ENCODE data around the gene PDGFC. TPM values are rescaled to one million over a fixed set of nuclear protein-coding genes. Genes with fewer than 3 reads are reported as not detected.

The PDGFC gene
- total RNA-seq, 1 experiment from 2014 or later: 9.8 TPM

GRCh38 chr4:156788782-156789181 is 182.8 kb downstream of the PDGFC start (continued):
- no peak for TF ChIP-seq ZBTB33 (IDR thresholded peaks at IDR 0.05; ENCODE audit: extremely low read depth, insufficient replicate concordance, low read length)
- no peak for TF ChIP-seq YY1 (IDR thresholded peaks at IDR 0.05; ENCODE audit: extremely low read depth, insufficient replicate concordance, low read depth, low read length)

DNA sequence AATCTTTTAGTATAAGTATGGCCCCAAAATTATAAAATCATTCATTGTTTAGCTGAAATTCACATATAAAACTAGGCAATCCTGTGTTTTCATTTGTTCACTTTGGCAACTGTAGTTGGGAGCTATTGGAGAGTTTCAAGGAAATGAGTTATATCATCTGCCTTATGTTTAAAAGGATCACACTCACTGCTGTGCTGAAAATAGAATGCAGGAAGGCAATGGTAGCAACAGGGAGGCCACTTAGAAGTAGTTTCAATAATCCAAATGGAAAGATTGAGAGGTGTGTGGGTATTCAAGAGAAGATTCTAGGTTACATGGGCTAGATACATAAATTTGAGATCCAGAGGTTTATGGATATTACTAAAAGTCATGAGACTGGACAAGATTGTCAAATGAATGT is 184.9 kb downstream of the PDGFC start:
- 0 out of 2 replicates have a peak, but pooled peaks cover 3% of the 10 kb centered on the region for H3K9me2 ChIP-seq (ENCODE audit: insufficient read depth)
- no peaks in the 10 kb centered on the region for H4K20me1 ChIP-seq (ENCODE audit: insufficient read depth)
- TF ChIP-seq YY1 (IDR thresholded peaks at IDR 0.05; ENCODE audit: extremely low read depth, insufficient replicate concordance, low read depth, low read length) (no peak), TCF7L2 (IDR thresholded peaks at IDR 0.05; ENCODE audit: borderline replicate concordance, extremely low read depth, insufficient read depth, insufficient read length) (no peak), POLR2A (IDR thresholded peaks at IDR 0.05; ENCODE audit: borderline replicate concordance, extremely low read depth, insufficient read depth, insufficient read length) (no peak), SRF (IDR thresholded peaks at IDR 0.05; ENCODE audit: low read depth) (no peak), SIN3A (IDR thresholded peaks at IDR 0.05; ENCODE audit: low read depth) (no peak), EZH2phosphoT487 (IDR thresholded peaks at IDR 0.05; ENCODE audit: borderline replicate concordance) (no peak), FOSL1 (IDR thresholded peaks at IDR 0.05; ENCODE audit: low read depth) (no peak), ELF1 (IDR thresholded peaks at IDR 0.05; ENCODE audit: borderline replicate concordance, low read depth) (no peak), EZH2 (IDR thresholded peaks at IDR 0.05) (no peak), SP1 (IDR thresholded peaks at IDR 0.05; ENCODE audit: low read depth) (no peak), EGR1 (IDR thresholded peaks at IDR 0.05; ENCODE audit: low read depth) (no peak), ATF3 (IDR thresholded peaks at IDR 0.05) (no peak), MAX (IDR thresholded peaks at IDR 0.05) (no peak), POLR2AphosphoS5 (IDR thresholded peaks at IDR 0.05; ENCODE audit: low read depth, low read length) (no peak), ZFX (IDR thresholded peaks at IDR 0.05) (no peak), JUND (IDR thresholded peaks at IDR 0.05) (no peak), CEBPB (IDR thresholded peaks at IDR 0.05; ENCODE audit: low read depth) (no peak)
- TF ChIP-seq, protein P1, sequence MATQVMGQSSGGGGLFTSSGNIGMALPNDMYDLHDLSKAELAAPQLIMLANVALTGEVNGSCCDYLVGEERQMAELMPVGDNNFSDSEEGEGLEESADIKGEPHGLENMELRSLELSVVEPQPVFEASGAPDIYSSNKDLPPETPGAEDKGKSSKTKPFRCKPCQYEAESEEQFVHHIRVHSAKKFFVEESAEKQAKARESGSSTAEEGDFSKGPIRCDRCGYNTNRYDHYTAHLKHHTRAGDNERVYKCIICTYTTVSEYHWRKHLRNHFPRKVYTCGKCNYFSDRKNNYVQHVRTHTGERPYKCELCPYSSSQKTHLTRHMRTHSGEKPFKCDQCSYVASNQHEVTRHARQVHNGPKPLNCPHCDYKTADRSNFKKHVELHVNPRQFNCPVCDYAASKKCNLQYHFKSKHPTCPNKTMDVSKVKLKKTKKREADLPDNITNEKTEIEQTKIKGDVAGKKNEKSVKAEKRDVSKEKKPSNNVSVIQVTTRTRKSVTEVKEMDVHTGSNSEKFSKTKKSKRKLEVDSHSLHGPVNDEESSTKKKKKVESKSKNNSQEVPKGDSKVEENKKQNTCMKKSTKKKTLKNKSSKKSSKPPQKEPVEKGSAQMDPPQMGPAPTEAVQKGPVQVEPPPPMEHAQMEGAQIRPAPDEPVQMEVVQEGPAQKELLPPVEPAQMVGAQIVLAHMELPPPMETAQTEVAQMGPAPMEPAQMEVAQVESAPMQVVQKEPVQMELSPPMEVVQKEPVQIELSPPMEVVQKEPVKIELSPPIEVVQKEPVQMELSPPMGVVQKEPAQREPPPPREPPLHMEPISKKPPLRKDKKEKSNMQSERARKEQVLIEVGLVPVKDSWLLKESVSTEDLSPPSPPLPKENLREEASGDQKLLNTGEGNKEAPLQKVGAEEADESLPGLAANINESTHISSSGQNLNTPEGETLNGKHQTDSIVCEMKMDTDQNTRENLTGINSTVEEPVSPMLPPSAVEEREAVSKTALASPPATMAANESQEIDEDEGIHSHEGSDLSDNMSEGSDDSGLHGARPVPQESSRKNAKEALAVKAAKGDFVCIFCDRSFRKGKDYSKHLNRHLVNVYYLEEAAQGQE (IDR thresholded peaks at IDR 0.05; ENCODE audit: low read depth): no peak
- TF ChIP-seq, protein P2, sequence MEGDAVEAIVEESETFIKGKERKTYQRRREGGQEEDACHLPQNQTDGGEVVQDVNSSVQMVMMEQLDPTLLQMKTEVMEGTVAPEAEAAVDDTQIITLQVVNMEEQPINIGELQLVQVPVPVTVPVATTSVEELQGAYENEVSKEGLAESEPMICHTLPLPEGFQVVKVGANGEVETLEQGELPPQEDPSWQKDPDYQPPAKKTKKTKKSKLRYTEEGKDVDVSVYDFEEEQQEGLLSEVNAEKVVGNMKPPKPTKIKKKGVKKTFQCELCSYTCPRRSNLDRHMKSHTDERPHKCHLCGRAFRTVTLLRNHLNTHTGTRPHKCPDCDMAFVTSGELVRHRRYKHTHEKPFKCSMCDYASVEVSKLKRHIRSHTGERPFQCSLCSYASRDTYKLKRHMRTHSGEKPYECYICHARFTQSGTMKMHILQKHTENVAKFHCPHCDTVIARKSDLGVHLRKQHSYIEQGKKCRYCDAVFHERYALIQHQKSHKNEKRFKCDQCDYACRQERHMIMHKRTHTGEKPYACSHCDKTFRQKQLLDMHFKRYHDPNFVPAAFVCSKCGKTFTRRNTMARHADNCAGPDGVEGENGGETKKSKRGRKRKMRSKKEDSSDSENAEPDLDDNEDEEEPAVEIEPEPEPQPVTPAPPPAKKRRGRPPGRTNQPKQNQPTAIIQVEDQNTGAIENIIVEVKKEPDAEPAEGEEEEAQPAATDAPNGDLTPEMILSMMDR (IDR thresholded peaks at IDR 0.05 in 2 of 3, conservative IDR thresholded peaks at IDR 0.05 in 1 of 3; ENCODE audit: borderline replicate concordance in 1 of 3, insufficient read depth in 1 of 3, low read depth in 2 of 3, low read length in 2 of 3): no peak
- no peaks in the 10 kb centered on the region for H3K27me3 ChIP-seq (ENCODE audit: insufficient read depth, low read length)
- H3K4me1 ChIP-seq (ENCODE audit: control insufficient read depth in 1 of 2, insufficient read depth in 2 of 2, low read length in 2 of 2): peaks cover 0 to 12% of the 10 kb centered on the region in 2 experiments; a peak in 2 of 4 replicates
- H3K36me3 ChIP-seq (ENCODE audit: control insufficient read depth in 1 of 2, insufficient read depth in 2 of 2, low read length in 2 of 2): no peaks in the 10 kb centered on the region
- no peaks in the 10 kb centered on the region for H3K79me2 ChIP-seq (ENCODE audit: insufficient read depth, low read length)
- BruUV-seq (replicated peaks): no TSS peak
- no peak for ATAC-seq
- H3K27ac ChIP-seq (ENCODE audit: low read depth, low read length): no peak overlapping the region
- CTCF ChIA-PET: no interaction called here
- H3K4me3 ChIP-seq (replicated peaks in 1 of 2; ENCODE audit: low read depth in 1 of 2, low read length in 2 of 2): no peak overlapping the region
- intact Hi-C loops (cut with micrococcal nuclease): no loop called here
- no peak overlapping the region for H3K9ac ChIP-seq (ENCODE audit: low read length)
- RAD21 ChIA-PET (ENCODE audit: low non-redundant PET in 1 of 2, low total read pairs in 2 of 2, uncharacterized antibody in 2 of 2, unreplicated experiment in 2 of 2): no interaction called here
- no peak overlapping the region for H2AFZ ChIP-seq (ENCODE audit: low read depth, low read length, poor library complexity, severe bottlenecking)
- no peak overlapping the region for H3K4me2 ChIP-seq (ENCODE audit: low read length)
- POLR2A ChIA-PET: no interaction called here
- no peak for DNase-seq (ENCODE audit: low read depth, low spot score)
- H3K9me3 ChIP-seq (ENCODE audit: control insufficient read depth in 1 of 2, insufficient read depth in 1 of 2, low read depth in 1 of 2, low read length in 2 of 2): no peaks in the 10 kb centered on the region
